K562 (cell line): ENCODE measurements around the gene SF3B3. TPM values are rescaled to one million over a fixed set of nuclear protein-coding genes. Genes with fewer than 3 reads are reported as not detected.
"Not testable (repeated sequence)": the region's sequence is repeated elsewhere in the genome, so short reads cannot be mapped to it uniquely, and the experiment has no call there.

Experiments used
- ATAC-seq: fragments of 200-7000 bp; cut with Tn5 transposase; 3 replicates; pipeline ENCODE4 v1.9.1; 2020; ENCODE audit warnings: moderate library complexity
- BruUV-seq: library from RNA; stranded (reverse); fragments of 400-500 nt; replicated peaks from 2 replicates; lab custom pipeline; 2021; lab: Mats Ljungman, UMichigan
- CTCF ChIA-PET: fragments of 300-600 bp; formaldehyde crosslinking; extraction: SDS; loops from one replicate; lab custom pipeline; 2021; ENCODE audit warnings: low intra/inter-chr PET ratio; lab: Yijun Ruan, JAX
- POLR2A ChIA-PET: fragments of 300-600, 350-650 bp; sonication (Branson Sonifier 250); formaldehyde crosslinking; extraction: SDS; loops from one replicate; lab custom pipeline; 2021; ENCODE audit warnings: antibody characterized with exemption, inconsistent platforms; lab: Yijun Ruan, JAX
- DNase-seq, 4 experiments: peaks; one replicate each; pipeline versions ENCODE4 v3.0.0 to v3.0.0-alpha.2; 2011 to 2018; ENCODE audit warnings: low spot score in 3 of 4, mixed read lengths in 3 of 4; ENCODE audit errors: extremely low read depth in 1 of 4
- FAIRE-seq: peaks from 2 replicates; lab custom pipeline; 2011; peaks lifted over from hg19 to GRCh38; lab: Jason Lieb, UNC
- H2AFZ ChIP-seq: 2 replicates; pipeline ENCODE4 v1.6.0; 2011; ENCODE audit warnings: low read depth, low read length, control low read depth, inconsistent platforms
- H3K27ac ChIP-seq: fragments of 200-600 bp; 3 replicates; pipeline ENCODE4 v1.8.0; 2011; ENCODE audit warnings: low read depth, mild to moderate bottlenecking, control low read depth, inconsistent platforms, low read length, moderate library complexity, mixed read lengths; ENCODE audit errors: extremely low read depth
- H3K27me3 ChIP-seq, 2 experiments: fragments of 300-600 bp in 1 of 2; 2 replicates in 1 of 2; 3 replicates in 1 of 2; pipeline versions ENCODE4 v1.6.0 to v1.8.0; 2011; ENCODE audit warnings: inconsistent platforms in 2 of 2, low read length in 2 of 2, mild to moderate bottlenecking in 1 of 2, mixed read lengths in 1 of 2, moderate library complexity in 1 of 2; ENCODE audit not compliant: control insufficient read depth in 2 of 2, insufficient read depth in 2 of 2
- H3K36me3 ChIP-seq: fragments of 300-600 bp; 3 replicates; pipeline ENCODE4 v1.8.0; 2011; ENCODE audit warnings: mild to moderate bottlenecking, low read length, inconsistent platforms; ENCODE audit not compliant: control insufficient read depth, insufficient read depth
- H3K4me1 ChIP-seq, 2 experiments: fragments of 200-600 bp in 1 of 2; replicated peaks in 1 of 2; 2 replicates in 1 of 2; 3 replicates in 1 of 2; pipeline versions ENCODE4 v1.5.1 to v1.8.0; 2011; ENCODE audit warnings: inconsistent platforms in 2 of 2, low read length in 2 of 2, mild to moderate bottlenecking in 1 of 2, mixed read lengths in 1 of 2, moderate library complexity in 1 of 2; ENCODE audit not compliant: control insufficient read depth in 2 of 2, insufficient read depth in 2 of 2
- H3K4me2 ChIP-seq: 2 replicates; pipeline ENCODE4 v1.6.1; 2011; ENCODE audit warnings: low read length, control low read depth, inconsistent platforms, mixed read lengths; ENCODE audit not compliant: insufficient read depth
- H3K4me3 ChIP-seq: fragments of 200-600 bp; sonication (generic), shearing (Covaris generic); 2 replicates; pipeline ENCODE4 v1.5.1; 2016; ENCODE audit warnings: control low read depth, inconsistent platforms
- H3K79me2 ChIP-seq: fragments of 200-600 bp; 3 replicates; pipeline ENCODE4 v1.8.0; 2011; ENCODE audit warnings: low read length, inconsistent platforms; ENCODE audit not compliant: control insufficient read depth, insufficient read depth
- H3K9ac ChIP-seq, 2 experiments: 2 replicates each; pipeline versions ENCODE4 v1.6.0 to v1.6.1; 2011; ENCODE audit warnings: low read depth in 2 of 2, low read length in 2 of 2, control low read depth in 1 of 2, inconsistent platforms in 1 of 2, mild to moderate bottlenecking in 1 of 2, mixed read lengths in 1 of 2; ENCODE audit not compliant: insufficient read depth in 1 of 2
- H3K9me1 ChIP-seq: one replicate; pipeline ENCODE4 v1.6.0; 2011; ENCODE audit warnings: inconsistent platforms, mild to moderate bottlenecking, low read length, moderate library complexity; ENCODE audit not compliant: control insufficient read depth, insufficient read depth
- H3K9me3 ChIP-seq: replicated peaks from 2 replicates; pipeline ENCODE4 v1.5.1; 2011; ENCODE audit warnings: low read depth, low read length, inconsistent platforms; ENCODE audit not compliant: control insufficient read depth, insufficient read depth
- H4K20me1 ChIP-seq: replicated peaks from 2 replicates; pipeline ENCODE4 v1.6.1; 2011; ENCODE audit warnings: low read length, inconsistent platforms, mixed read lengths; ENCODE audit not compliant: control insufficient read depth, insufficient read depth
- KDM1A ChIP-seq, 2 experiments: fragments of 450-650 bp; IDR thresholded peaks; 2 replicates each; pipeline ENCODE4 v1.6.1; 2016; ENCODE audit warnings: mild to moderate bottlenecking in 2 of 2
- STAT6 ChIP-seq: sonication (generic); formaldehyde crosslinking; IDR thresholded peaks from 2 replicates; pipeline ENCODE4 v1.8.1; 2023; ENCODE audit warnings: mild to moderate bottlenecking, missing genetic modification reagents
- ZFP1 ChIP-seq: fragments of 450-650 bp; formaldehyde crosslinking; IDR thresholded peaks from 2 replicates; pipeline ENCODE4 v1.4.0; 2020; ENCODE audit warnings: mild to moderate bottlenecking, mixed read lengths
- WGBS: fragments of 100-300 bp; shearing (Covaris generic); methylation state at CpG from one replicate; pipeline ENCODE4 v1.1.6; 2016; ENCODE audit warnings: low coverage, mixed read lengths; ENCODE audit not compliant: insufficient coverage; ENCODE audit errors: missing lambda C conversion rate; 5-methylcytosine and 5-hydroxymethylcytosine counted together
- in situ Hi-C: fragments of 300-500 bp; cut with MboI; formaldehyde crosslinking; loops from 4 replicates; pipeline ENCODE4 v1.15.0; 2018; ENCODE audit warnings: inconsistent platforms, mixed read lengths
- intact Hi-C: fragments of 100-400 bp; cut with micrococcal nuclease; formaldehyde crosslinking; loops from 2 replicates; pipeline ENCODE4 v1.14.2; 2022
- polyA plus RNA-seq, 8 experiments: library from polyadenylated mRNA; depleted of rRNA in 4 of 8; stranded (reverse) in 5 of 8; unstranded in 3 of 8; fragments of >200 nt; fragmentation: Nextera tagmentation in 2 of 8; fragmentation: Illumina TruSeq in 1 of 8; extraction: Ambion mirVana in 2 of 8; extraction: Trizol in 1 of 8; gene quantifications; 2 replicates each; pipeline versions ENCODE4 v1.2.1 to v1.2.3, GENCODE V29; 2011 to 2014; ENCODE audit warnings: inconsistent platforms in 1 of 8, missing spikeins in 1 of 8
- total RNA-seq, 7 experiments: library from RNA; depleted of rRNA in 6 of 7; stranded (reverse); fragments of >200 nt in 6 of 7; fragmentation: Illumina TruSeq in 2 of 7; extraction: Trizol in 2 of 7; gene quantifications; 2 replicates each; pipeline versions ENCODE4 v1.2.1 to v1.2.3, GENCODE V29; 2011 to 2021; ENCODE audit warnings: low replicate concordance in 1 of 7

The SF3B3 gene
- total and polyA plus RNA-seq, 9 of the 15 experiments (the other 6 are each of a cell fraction or from before 2014, with no cell fraction given), result 98.9 to 546 (median 221) TPM

- no peak for TF ChIP-seq ZFP1 (CRISPR knock-in tag)
- no peak for TF ChIP-seq KDM1A (IDR thresholded peaks at IDR 0.05)
- no peak for TF ChIP-seq STAT6
Measured at GRCh38 chr16:70529051-70529777, 5.6 kb downstream of the SF3B3 start (continued).

DNA sequence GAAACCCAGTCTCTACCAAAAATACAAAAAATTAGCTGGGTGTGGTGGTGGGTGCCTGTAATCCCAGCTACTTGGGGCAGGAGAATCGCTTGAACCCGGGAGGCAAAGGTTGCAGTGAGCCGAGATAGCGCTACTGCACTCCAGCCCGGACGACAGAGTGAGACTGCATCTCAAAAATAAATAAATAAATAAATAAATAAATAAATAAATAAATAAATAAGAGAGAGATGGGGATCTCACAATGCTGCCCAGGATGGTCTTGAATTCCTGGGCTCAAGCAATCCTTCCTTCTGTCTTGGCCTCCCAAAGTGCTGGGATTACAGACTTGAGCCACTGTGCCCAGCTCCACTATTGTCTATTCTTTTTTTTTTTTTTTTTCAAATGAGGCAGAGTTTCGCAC is 6.3 kb downstream of the SF3B3 start:
- H3K4me2 ChIP-seq, H3K9me1 ChIP-seq, H3K4me1 ChIP-seq, ATAC-seq, H3K9ac ChIP-seq, H3K4me3 ChIP-seq, CTCF ChIA-PET, H3K27me3 ChIP-seq, H3K27ac ChIP-seq, FAIRE-seq, H3K9me3 ChIP-seq, in situ Hi-C loops, BruUV-seq, DNase-seq, POLR2A ChIA-PET, H2AFZ ChIP-seq: not testable (repeated sequence)
- H3K36me3 ChIP-seq, result peaks cover 95% of the 10 kb centered on the region
- H3K79me2 ChIP-seq, result peaks cover 97% of the 10 kb centered on the region
- H4K20me1 ChIP-seq, result peaks cover 52% of the 10 kb centered on the region
- 100% methylated on average over 6 of the region's 7 CpGs for WGBS
- intact Hi-C loops, result loop anchor here (10.0 kb wide), 3 partner anchors 125 to 265 kb away; partner anchors contain the start of gene AARS1
